Measurements from ENCODE around the gene EVX2.
A peak's percentile ranks its signal among the peaks of the same experiment; 100 is the strongest.

DNA sequence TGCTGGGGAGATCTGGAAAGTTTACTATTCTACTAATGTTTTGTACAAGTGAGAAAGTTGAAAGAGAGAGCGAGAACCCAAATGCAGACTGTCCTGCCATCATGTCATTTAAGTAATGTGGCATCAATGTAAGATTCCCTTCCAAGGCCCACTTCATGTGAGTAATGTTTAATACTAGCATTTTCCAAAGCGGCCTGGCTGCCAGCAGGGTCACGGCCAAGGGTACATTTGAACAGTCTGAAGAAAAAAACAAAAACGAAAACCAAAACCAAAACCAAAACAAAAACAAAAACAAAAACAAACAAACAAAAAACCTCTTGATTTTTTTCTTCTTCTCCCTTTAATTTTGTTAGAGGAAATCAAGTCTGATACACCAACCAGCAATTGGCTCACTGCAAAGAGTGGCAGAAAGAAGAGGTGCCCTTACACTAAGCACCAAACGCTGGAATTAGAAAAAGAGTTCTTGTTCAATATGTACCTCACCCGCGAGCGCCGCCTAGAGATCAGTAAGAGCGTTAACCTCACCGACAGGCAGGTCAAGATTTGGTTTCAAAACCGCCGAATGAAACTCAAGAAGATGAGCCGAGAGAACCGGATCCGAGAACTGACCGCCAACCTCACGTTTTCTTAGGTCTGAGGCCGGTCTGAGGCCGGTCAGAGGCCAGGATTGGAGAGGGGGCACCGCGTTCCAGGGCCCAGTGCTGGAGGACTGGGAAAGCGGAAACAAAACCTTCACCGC is 35.0 kb upstream of the EVX2 start:
- TF ChIP-seq, protein P1, sequence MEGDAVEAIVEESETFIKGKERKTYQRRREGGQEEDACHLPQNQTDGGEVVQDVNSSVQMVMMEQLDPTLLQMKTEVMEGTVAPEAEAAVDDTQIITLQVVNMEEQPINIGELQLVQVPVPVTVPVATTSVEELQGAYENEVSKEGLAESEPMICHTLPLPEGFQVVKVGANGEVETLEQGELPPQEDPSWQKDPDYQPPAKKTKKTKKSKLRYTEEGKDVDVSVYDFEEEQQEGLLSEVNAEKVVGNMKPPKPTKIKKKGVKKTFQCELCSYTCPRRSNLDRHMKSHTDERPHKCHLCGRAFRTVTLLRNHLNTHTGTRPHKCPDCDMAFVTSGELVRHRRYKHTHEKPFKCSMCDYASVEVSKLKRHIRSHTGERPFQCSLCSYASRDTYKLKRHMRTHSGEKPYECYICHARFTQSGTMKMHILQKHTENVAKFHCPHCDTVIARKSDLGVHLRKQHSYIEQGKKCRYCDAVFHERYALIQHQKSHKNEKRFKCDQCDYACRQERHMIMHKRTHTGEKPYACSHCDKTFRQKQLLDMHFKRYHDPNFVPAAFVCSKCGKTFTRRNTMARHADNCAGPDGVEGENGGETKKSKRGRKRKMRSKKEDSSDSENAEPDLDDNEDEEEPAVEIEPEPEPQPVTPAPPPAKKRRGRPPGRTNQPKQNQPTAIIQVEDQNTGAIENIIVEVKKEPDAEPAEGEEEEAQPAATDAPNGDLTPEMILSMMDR (conservative IDR thresholded peaks at IDR 0.05; ENCODE audit: low read depth, low read length): peak; percentile 78
- TF ChIP-seq EZH2 (IDR thresholded peaks at IDR 0.05; ENCODE audit: low read length, unreplicated experiment): no peak

All from PC-3 (cell line).